HepG2 (cell line): ENCODE data around the gene UTP4.

Source experiments
- CTCF ChIP-seq: sonication (generic); formaldehyde crosslinking; IDR thresholded peaks from 2 replicates; pipeline ENCODE4 v1.5.0; 2020; ENCODE audit warnings: mild to moderate bottlenecking, missing genetic modification reagents, moderate library complexity
- FOXM1 ChIP-seq: sonication (generic); formaldehyde crosslinking; IDR thresholded peaks from 2 replicates; pipeline ENCODE4 v1.5.0; 2020; ENCODE audit warnings: missing genetic modification reagents
- HIVEP1 ChIP-seq: sonication (generic); formaldehyde crosslinking; IDR thresholded peaks from 2 replicates; pipeline ENCODE4 v1.4.0; 2020; ENCODE audit warnings: mild to moderate bottlenecking, missing genetic modification reagents
- IRF2 ChIP-seq: IDR thresholded peaks from 2 replicates; pipeline ENCODE4 v1.6.1; 2018; ENCODE audit warnings: missing genetic modification reagents, missing compliant biosample characterization
- KAT8 ChIP-seq: IDR thresholded peaks from 2 replicates; pipeline ENCODE4 v1.6.1; 2016; ENCODE audit warnings: missing genetic modification reagents, missing compliant biosample characterization
- MAX ChIP-seq: IDR thresholded peaks from 2 replicates; pipeline ENCODE4 v1.6.1; 2012; ENCODE audit warnings: inconsistent platforms
- POLR2A ChIP-seq, 2 experiments: IDR thresholded peaks; 2 replicates each; pipeline ENCODE4 v1.6.1; 2011; ENCODE audit warnings: low read depth in 2 of 2, low read length in 2 of 2, mild to moderate bottlenecking in 1 of 2, moderate library complexity in 1 of 2; ENCODE audit not compliant: insufficient read depth in 1 of 2
- RXRA ChIP-seq: sonication (generic); formaldehyde crosslinking; IDR thresholded peaks from 2 replicates; pipeline ENCODE4 v1.5.1; 2020; ENCODE audit warnings: missing genetic modification reagents
- SNRNP70 ChIP-seq: fragments of 200-400 bp; formaldehyde crosslinking; IDR thresholded peaks from 2 replicates; pipeline ENCODE4 v1.6.1; 2017; ENCODE audit warnings: mild to moderate bottlenecking, low read depth, low read length, moderate library complexity
- SRY ChIP-seq: sonication (generic); formaldehyde crosslinking; IDR thresholded peaks from 2 replicates; pipeline ENCODE4 v1.8.0; 2022; ENCODE audit warnings: mild to moderate bottlenecking, missing genetic modification reagents
- ZFP36L1 ChIP-seq: sonication (generic); formaldehyde crosslinking; IDR thresholded peaks from 2 replicates; pipeline ENCODE4 v1.8.0; 2022; ENCODE audit warnings: mild to moderate bottlenecking, missing genetic modification reagents, moderate library complexity
- ZNF205 ChIP-seq: IDR thresholded peaks from 2 replicates; pipeline ENCODE4 v1.6.1; 2018; ENCODE audit warnings: missing biosample characterization, missing genetic modification reagents

- TF ChIP-seq HIVEP1 (no peak), FOXM1 (no peak), KAT8 (CRISPR knock-in tag) (no peak), CTCF (no peak), IRF2 (CRISPR knock-in tag) (no peak), SNRNP70 (no peak), SRY (no peak), MAX (no peak), POLR2A (IDR thresholded peaks at IDR 0.05; ENCODE audit: insufficient read depth in 1 of 2, low read depth in 2 of 2, low read length in 2 of 2) (no peak), RXRA (CRISPR knock-in tag) (no peak), ZFP36L1 (CRISPR knock-in tag) (no peak), ZNF205 (CRISPR knock-in tag) (no peak)
Observed at GRCh38 chr16:69127966-69128510, 4.4 kb upstream of the UTP4 start.
